Measurements from ENCODE around the gene CDH13.

- TF ChIP-seq POLR2AphosphoS5 (IDR thresholded peaks at IDR 0.05) (no peak), CTCF (IDR thresholded peaks at IDR 0.05) (no peak), POLR2A (IDR thresholded peaks at IDR 0.05) (no peak)
Observed at GRCh38 chr16:82735673-82736091, 108.9 kb downstream of the CDH13 start.
